ENCODE measurements around the gene POLR2J. TPM values are rescaled to one million over a fixed set of nuclear protein-coding genes. Genes with fewer than 3 reads are reported as not detected.
"Not testable (repeated sequence)": the region's sequence is repeated elsewhere in the genome, so short reads cannot be mapped to it uniquely, and the experiment has no call there.

Gene POLR2J
- total RNA-seq, 1 donor from 2014 or later = 20.1 TPM

- intact Hi-C loops (cut with DNase I); H3K4me3 ChIP-seq; DNase-seq (ENCODE audit: extremely low spot score in 2 of 2); H3K9me3 ChIP-seq; H3K36me3 ChIP-seq; H3K27ac ChIP-seq; H3K27me3 ChIP-seq; H3K4me1 ChIP-seq: not testable (repeated sequence)
Observed at GRCh38 chr7:102511860-102512522, 33.3 kb upstream of the POLR2J start.

GRCh38 chr7:102510575-102510974, 31.9 kb upstream of the POLR2J start:
- H3K4me3 ChIP-seq; H3K4me1 ChIP-seq; H3K27me3 ChIP-seq; H3K36me3 ChIP-seq; DNase-seq (ENCODE audit: extremely low spot score in 2 of 2); H3K9me3 ChIP-seq; H3K27ac ChIP-seq; intact Hi-C loops (cut with DNase I): not testable (repeated sequence)

- not testable (repeated sequence) for DNase-seq (ENCODE audit: extremely low spot score in 2 of 2)
Observed at GRCh38 chr7:102507410-102508088, 28.8 kb upstream of the POLR2J start.

DNA sequence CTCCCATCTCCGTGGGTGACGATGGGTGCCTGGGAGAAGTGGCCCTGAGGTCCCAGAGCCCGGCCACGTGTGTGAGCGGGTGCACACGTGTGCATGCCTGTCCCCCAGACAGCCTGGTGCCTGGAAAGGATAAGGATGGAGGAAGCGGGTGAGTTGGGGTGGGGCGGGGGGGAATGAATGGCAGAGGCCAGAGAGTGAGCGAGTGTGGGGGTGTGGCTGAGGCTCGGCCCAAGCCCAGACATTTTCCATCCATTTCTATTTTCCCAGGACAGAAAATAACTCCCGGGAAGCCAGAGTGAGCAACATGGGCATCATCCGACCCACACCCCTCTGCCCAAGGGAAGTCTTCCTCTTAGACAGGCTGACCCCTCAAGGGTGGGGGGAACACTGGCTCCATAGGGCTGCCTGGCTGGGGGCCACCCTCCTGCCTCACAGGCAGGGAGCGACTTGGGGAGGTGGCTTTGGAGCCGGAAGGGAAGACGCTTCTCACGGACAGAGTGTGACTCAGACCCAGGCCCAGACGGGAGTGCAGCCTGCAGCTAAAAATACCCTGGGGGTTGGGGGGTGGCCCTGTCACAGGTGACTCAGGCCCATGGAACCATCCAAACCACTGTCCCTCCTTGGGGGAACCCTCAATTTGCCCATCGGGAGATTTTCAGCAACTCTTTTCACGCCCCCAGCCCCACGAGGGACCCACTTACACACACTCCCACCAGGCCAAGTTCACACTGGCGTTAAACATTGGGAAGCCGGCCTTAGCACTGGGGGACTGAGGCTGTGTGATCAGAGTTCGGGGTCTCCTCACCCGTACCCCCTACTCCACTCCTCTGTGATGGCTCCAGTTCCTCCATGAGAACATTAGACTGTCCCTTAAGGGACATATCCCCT, 26.8 kb upstream of the POLR2J start:
- DNase-seq (ENCODE audit: extremely low spot score in 2 of 2); H3K4me3 ChIP-seq; H3K27me3 ChIP-seq; H3K9me3 ChIP-seq; H3K36me3 ChIP-seq; H3K27ac ChIP-seq; H3K4me1 ChIP-seq; intact Hi-C loops (cut with DNase I): not testable (repeated sequence)

More at GRCh38 chr7:102507410-102508088, 28.8 kb upstream of the POLR2J start:
- H3K4me3 ChIP-seq; H3K4me1 ChIP-seq; intact Hi-C loops (cut with DNase I); H3K9me3 ChIP-seq; H3K27me3 ChIP-seq; H3K36me3 ChIP-seq; H3K27ac ChIP-seq: not testable (repeated sequence)

DNA sequence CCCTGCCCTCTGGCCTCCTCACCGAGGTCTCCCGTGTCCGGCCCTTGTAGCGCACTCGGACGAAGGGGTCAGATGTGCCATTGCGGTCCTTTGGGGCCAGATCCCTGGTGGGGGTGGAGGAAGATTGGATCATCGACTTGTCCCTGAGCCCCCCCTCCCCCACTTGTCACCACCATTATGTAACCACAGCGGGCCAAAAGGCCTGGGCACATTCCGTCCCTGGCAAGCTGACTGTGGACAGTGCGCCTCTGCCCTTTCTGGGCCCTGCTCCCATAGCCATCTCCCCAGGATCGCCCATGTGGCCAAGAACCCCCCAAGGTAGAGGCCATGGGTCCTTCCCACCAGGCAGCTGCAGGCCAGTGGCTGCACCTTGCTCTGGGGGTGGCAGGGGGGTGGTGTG, 24.4 kb upstream of the POLR2J start:
- H3K4me1 ChIP-seq; H3K4me3 ChIP-seq; intact Hi-C loops (cut with DNase I); H3K36me3 ChIP-seq; H3K27ac ChIP-seq; H3K9me3 ChIP-seq; DNase-seq (ENCODE audit: extremely low spot score in 2 of 2); H3K27me3 ChIP-seq: not testable (repeated sequence)

- intact Hi-C loops (cut with DNase I); H3K27ac ChIP-seq; DNase-seq (ENCODE audit: extremely low spot score in 2 of 2); H3K4me1 ChIP-seq; H3K27me3 ChIP-seq; H3K4me3 ChIP-seq; H3K9me3 ChIP-seq; H3K36me3 ChIP-seq: not testable (repeated sequence)
Observed at GRCh38 chr7:102498321-102498720, 19.6 kb upstream of the POLR2J start.

DNA sequence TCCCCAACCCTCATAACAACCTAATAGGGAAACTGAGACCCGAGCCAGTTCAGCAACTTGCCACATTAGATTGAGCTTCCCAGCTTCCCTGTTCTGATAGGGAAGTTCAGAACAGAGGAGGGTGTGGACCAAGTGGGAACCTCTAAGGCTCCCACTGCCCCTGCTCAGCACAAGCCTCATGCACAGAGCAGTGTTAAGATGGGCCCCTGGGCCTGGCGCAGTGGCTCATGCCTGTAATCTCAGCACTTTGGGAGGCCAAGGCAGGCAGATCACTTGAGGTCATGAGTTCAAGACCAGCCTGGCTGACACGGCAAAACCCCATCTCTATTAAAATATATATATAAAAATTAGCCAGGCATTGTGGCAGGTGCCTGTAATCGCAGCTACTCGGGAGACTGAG, 18.6 kb upstream of the POLR2J start:
- H3K9me3 ChIP-seq; H3K36me3 ChIP-seq; H3K4me3 ChIP-seq; intact Hi-C loops (cut with DNase I); H3K27me3 ChIP-seq; H3K4me1 ChIP-seq; DNase-seq (ENCODE audit: extremely low spot score in 2 of 2); H3K27ac ChIP-seq: not testable (repeated sequence)

DNA sequence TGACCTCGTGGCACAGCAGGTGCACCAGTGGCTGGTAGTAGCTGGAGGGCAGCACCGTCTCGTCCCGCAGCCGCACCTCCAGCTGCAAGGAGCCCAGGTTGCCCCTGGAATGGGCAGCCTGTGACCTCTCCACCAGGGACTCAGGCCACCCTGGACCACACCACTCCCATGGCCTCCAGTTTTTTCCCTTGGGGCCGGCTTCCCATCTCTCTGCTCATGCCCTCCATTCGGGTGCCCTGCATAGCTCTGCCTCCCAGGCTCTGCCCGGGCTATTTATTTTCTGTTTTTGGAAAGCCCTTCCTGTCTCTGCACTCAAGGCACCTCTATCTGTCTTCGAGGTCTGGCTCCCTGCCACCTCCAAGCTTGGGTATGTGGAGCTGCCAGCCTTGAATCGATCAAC, 18.1 kb upstream of the POLR2J start:
- H3K4me3 ChIP-seq; H3K27ac ChIP-seq; H3K27me3 ChIP-seq; H3K9me3 ChIP-seq; intact Hi-C loops (cut with DNase I); H3K4me1 ChIP-seq; H3K36me3 ChIP-seq: not testable (repeated sequence)
- peak in 1 of 2 donors; percentile 43 for DNase-seq (ENCODE audit: extremely low spot score in 2 of 2)

- H3K27me3 ChIP-seq; H3K4me1 ChIP-seq; H3K9me3 ChIP-seq; H3K4me3 ChIP-seq; intact Hi-C loops (cut with DNase I); DNase-seq (ENCODE audit: extremely low spot score in 2 of 2); H3K27ac ChIP-seq; H3K36me3 ChIP-seq: not testable (repeated sequence)
Observed at GRCh38 chr7:102494473-102495149, 15.9 kb upstream of the POLR2J start.

DNA sequence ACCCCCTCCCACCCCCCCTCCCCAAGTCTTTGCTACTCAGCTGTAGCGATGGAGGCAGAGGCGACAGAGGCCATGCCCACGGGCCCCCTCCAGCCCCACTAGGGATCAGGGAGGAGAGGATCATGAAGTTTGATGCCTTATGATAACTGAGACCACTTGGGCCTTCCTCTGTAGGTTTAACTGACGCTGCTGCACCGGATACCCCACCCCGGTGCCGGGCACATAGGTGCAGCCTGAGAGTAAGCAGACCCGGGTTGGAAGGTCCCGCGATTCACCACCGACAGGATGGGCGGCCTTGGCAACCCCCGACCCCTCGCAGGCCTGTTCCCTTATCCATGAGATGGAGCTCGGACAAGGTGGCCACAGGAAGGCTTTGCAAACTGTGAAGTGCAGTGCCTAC, 15.3 kb upstream of the POLR2J start:
- H3K36me3 ChIP-seq; intact Hi-C loops (cut with DNase I); H3K4me3 ChIP-seq; H3K4me1 ChIP-seq; H3K27me3 ChIP-seq; DNase-seq (ENCODE audit: extremely low spot score in 2 of 2); H3K9me3 ChIP-seq; H3K27ac ChIP-seq: not testable (repeated sequence)

GRCh38 chr7:102493220-102493935, 14.7 kb upstream of the POLR2J start:
- H3K4me3 ChIP-seq; intact Hi-C loops (cut with DNase I); H3K4me1 ChIP-seq; H3K9me3 ChIP-seq; DNase-seq (ENCODE audit: extremely low spot score in 2 of 2); H3K36me3 ChIP-seq; H3K27me3 ChIP-seq; H3K27ac ChIP-seq: not testable (repeated sequence)

DNA sequence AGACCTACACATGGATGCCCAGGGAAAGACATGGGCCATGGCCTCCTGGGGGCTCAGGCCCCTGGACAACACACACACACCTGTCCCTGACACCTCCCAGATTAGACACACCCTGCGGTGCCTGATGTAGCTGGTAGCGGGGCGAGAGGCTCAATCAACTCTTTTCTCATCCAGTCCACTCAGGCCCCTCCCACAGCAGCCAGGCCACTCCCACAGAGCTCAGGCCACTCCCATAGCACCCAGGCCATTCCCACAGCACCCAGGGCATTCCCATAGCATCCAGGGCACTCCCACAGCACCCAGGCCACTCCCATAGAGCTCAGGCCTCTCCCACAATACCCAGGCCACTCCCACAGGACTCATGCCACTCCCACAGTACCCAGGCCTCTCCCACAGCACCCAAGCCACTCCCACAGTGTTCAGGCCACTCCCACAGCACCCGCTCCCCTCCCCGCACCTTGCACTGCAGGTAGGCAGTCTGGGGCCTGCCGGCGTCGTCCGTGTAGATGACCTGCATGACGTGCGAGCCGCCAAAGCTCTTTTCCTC, 11.9 kb upstream of the POLR2J start:
- intact Hi-C loops (cut with DNase I); H3K4me1 ChIP-seq; H3K4me3 ChIP-seq; DNase-seq (ENCODE audit: extremely low spot score in 2 of 2); H3K9me3 ChIP-seq; H3K27me3 ChIP-seq; H3K36me3 ChIP-seq; H3K27ac ChIP-seq: not testable (repeated sequence)

Data from vagina (tissue), 2 donors.